ENCODE data around the gene RIMS1. TPM values are rescaled to one million over a fixed set of nuclear protein-coding genes. Genes with fewer than 3 reads are reported as not detected.

RIMS1 gene
- total RNA-seq, 1 experiment from 2014 or later: not detected

DNA sequence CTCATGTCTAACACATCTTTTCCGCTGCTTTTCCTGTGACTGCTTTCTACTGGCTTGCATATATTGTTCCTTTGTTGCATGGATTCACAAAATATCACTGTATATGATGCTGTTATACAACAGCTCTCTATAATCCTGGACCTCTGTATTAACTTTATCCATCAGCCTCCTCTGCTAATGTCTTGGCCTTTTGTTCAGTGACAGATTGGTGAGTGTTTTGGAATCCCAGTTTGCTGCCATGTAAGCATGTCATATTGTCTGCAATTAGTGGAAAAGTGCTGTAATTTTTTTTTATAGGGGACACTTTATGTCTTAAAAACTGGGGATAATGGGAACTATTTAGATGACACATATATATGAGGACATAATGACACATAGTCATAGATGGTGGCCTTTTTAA is 3.0 kb downstream of the RIMS1 start:
- Histone ChIP-seq H3K9me3 (ENCODE audit: low read length) (no peaks in the 10 kb centered on the region), H4K20me1 (ENCODE audit: insufficient read depth, low read depth, low read length) (no peaks in the 10 kb centered on the region), H3K4me2 (ENCODE audit: low read depth, low read length, poor library complexity, severe bottlenecking) (no peak overlapping the region), H3K9me2 (replicated peaks; ENCODE audit: insufficient read depth, low read length) (no peaks in the 10 kb centered on the region), H3K27me3 (ENCODE audit: low read length) (no peaks in the 10 kb centered on the region), H3K36me3 (ENCODE audit: insufficient read depth, low read length) (no peaks in the 10 kb centered on the region), H3K27ac (ENCODE audit: low read length) (no peak overlapping the region), H3K79me2 (ENCODE audit: low read length) (no peaks in the 10 kb centered on the region), H2AFZ (ENCODE audit: low read length) (no peak overlapping the region), H3K4me3 (ENCODE audit: low read length) (no peak overlapping the region), H3K4me1 (ENCODE audit: low read length) (no peaks in the 10 kb centered on the region), H3K9ac (ENCODE audit: low read length) (no peak overlapping the region)
- no peak for DNase-seq

- Histone ChIP-seq H3K4me1 (ENCODE audit: low read length) (no peaks in the 10 kb centered on the region), H3K9me3 (ENCODE audit: low read length) (no peaks in the 10 kb centered on the region), H3K9me2 (replicated peaks; ENCODE audit: insufficient read depth, low read length) (no peaks in the 10 kb centered on the region), H3K9ac (ENCODE audit: low read length) (no peak overlapping the region), H3K27ac (ENCODE audit: low read length) (no peak overlapping the region), H3K4me3 (ENCODE audit: low read length) (no peak overlapping the region), H3K27me3 (ENCODE audit: low read length) (no peaks in the 10 kb centered on the region), H4K20me1 (ENCODE audit: insufficient read depth, low read depth, low read length) (no peaks in the 10 kb centered on the region), H3K4me2 (ENCODE audit: low read depth, low read length, poor library complexity, severe bottlenecking) (no peak overlapping the region), H3K79me2 (ENCODE audit: low read length) (no peaks in the 10 kb centered on the region), H3K36me3 (ENCODE audit: insufficient read depth, low read length) (no peaks in the 10 kb centered on the region), H2AFZ (ENCODE audit: low read length) (no peak overlapping the region)
- DNase-seq: no peak
Measured at GRCh38 chr6:71892641-71893040, 6.3 kb downstream of the RIMS1 start.

- H2AFZ ChIP-seq (ENCODE audit: low read length): no peak overlapping the region
- no peaks in the 10 kb centered on the region for H3K36me3 ChIP-seq (ENCODE audit: insufficient read depth, low read length)
- H3K9me2 ChIP-seq (replicated peaks; ENCODE audit: insufficient read depth, low read length): no peaks in the 10 kb centered on the region
- no peak overlapping the region for H3K9ac ChIP-seq (ENCODE audit: low read length)
- H3K4me2 ChIP-seq (ENCODE audit: low read depth, low read length, poor library complexity, severe bottlenecking): no peak overlapping the region
- no peaks in the 10 kb centered on the region for H3K4me1 ChIP-seq (ENCODE audit: low read length)
- H3K27ac ChIP-seq (ENCODE audit: low read length): no peak overlapping the region
- H3K27me3 ChIP-seq (ENCODE audit: low read length): no peaks in the 10 kb centered on the region
- no peak overlapping the region for H3K4me3 ChIP-seq (ENCODE audit: low read length)
- no peaks in the 10 kb centered on the region for H4K20me1 ChIP-seq (ENCODE audit: insufficient read depth, low read depth, low read length)
- H3K9me3 ChIP-seq (ENCODE audit: low read length): no peaks in the 10 kb centered on the region
- no peak for DNase-seq
- no peaks in the 10 kb centered on the region for H3K79me2 ChIP-seq (ENCODE audit: low read length)
Measured at GRCh38 chr6:71900642-71901041, 14.3 kb downstream of the RIMS1 start.

- H3K79me2 ChIP-seq (ENCODE audit: low read length): no peaks in the 10 kb centered on the region
- H3K9me3 ChIP-seq (ENCODE audit: low read length): no peaks in the 10 kb centered on the region
- no peaks in the 10 kb centered on the region for H3K9me2 ChIP-seq (replicated peaks; ENCODE audit: insufficient read depth, low read length)
- H4K20me1 ChIP-seq (ENCODE audit: insufficient read depth, low read depth, low read length): no peaks in the 10 kb centered on the region
- H3K27ac ChIP-seq (ENCODE audit: low read length): no peak overlapping the region
- no peak overlapping the region for H3K9ac ChIP-seq (ENCODE audit: low read length)
- H3K36me3 ChIP-seq (ENCODE audit: insufficient read depth, low read length): no peaks in the 10 kb centered on the region
- H3K4me1 ChIP-seq (ENCODE audit: low read length): no peaks in the 10 kb centered on the region
- DNase-seq: no peak
- H3K27me3 ChIP-seq (ENCODE audit: low read length): no peaks in the 10 kb centered on the region
- H3K4me2 ChIP-seq (ENCODE audit: low read depth, low read length, poor library complexity, severe bottlenecking): no peak overlapping the region
- no peak overlapping the region for H3K4me3 ChIP-seq (ENCODE audit: low read length)
- H2AFZ ChIP-seq (ENCODE audit: low read length): no peak overlapping the region
Measured at GRCh38 chr6:71902261-71902660, 15.9 kb downstream of the RIMS1 start.

- no peaks in the 10 kb centered on the region for H3K27me3 ChIP-seq (ENCODE audit: low read length)
- H3K4me1 ChIP-seq (ENCODE audit: low read length): no peaks in the 10 kb centered on the region
- H3K36me3 ChIP-seq (ENCODE audit: insufficient read depth, low read length): no peaks in the 10 kb centered on the region
- H3K9ac ChIP-seq (ENCODE audit: low read length): no peak overlapping the region
- DNase-seq: no peak
- no peak overlapping the region for H3K4me3 ChIP-seq (ENCODE audit: low read length)
- H3K9me3 ChIP-seq (ENCODE audit: low read length): no peaks in the 10 kb centered on the region
- no peaks in the 10 kb centered on the region for H4K20me1 ChIP-seq (ENCODE audit: insufficient read depth, low read depth, low read length)
- H3K27ac ChIP-seq (ENCODE audit: low read length): no peak overlapping the region
- H3K9me2 ChIP-seq (replicated peaks; ENCODE audit: insufficient read depth, low read length): no peaks in the 10 kb centered on the region; the same call in 1 of the 2 replicates
- no peaks in the 10 kb centered on the region for H3K79me2 ChIP-seq (ENCODE audit: low read length)
- no peak overlapping the region for H2AFZ ChIP-seq (ENCODE audit: low read length)
- no peak overlapping the region for H3K4me2 ChIP-seq (ENCODE audit: low read depth, low read length, poor library complexity, severe bottlenecking)
Measured at GRCh38 chr6:71906813-71907212, 20.5 kb downstream of the RIMS1 start.

DNA sequence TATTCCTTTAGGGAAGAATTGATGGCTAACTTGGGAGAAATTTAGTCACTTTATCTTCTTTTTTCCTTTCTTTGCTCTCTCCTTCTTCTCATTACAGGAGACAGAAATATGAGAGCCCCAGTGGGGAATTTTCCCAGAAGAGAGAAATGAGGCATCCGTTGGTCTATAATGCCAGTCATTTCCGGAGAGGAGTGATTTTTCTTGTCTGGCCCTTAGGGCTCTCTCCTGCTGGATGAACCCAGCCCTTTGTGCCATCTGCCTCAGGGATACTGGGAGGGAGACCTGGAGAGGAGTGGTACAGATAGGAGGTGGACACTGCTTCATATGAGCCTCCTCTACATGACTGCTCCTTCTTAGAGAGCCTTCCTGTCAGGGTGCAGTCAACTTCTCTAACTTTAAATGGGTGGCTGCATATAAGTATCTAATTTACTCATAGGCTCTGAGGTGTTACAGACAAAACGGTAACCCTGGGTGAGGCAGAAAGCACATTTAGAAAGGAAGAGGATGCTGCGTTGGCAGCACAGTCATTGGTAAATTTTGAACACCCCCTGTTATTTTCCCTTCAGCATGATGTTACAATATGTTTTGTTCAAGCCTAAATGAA is 21.9 kb downstream of the RIMS1 start:
- H3K9me2 ChIP-seq (replicated peaks; ENCODE audit: insufficient read depth, low read length): no peaks in the 10 kb centered on the region; the same call in 1 of the 2 replicates
- no peak overlapping the region for H3K4me2 ChIP-seq (ENCODE audit: low read depth, low read length, poor library complexity, severe bottlenecking)
- H3K9ac ChIP-seq (ENCODE audit: low read length): no peak overlapping the region
- H3K9me3 ChIP-seq (ENCODE audit: low read length): no peaks in the 10 kb centered on the region
- H3K4me3 ChIP-seq (ENCODE audit: low read length): no peak overlapping the region
- H3K27ac ChIP-seq (ENCODE audit: low read length): no peak overlapping the region
- DNase-seq: no peak
- no peaks in the 10 kb centered on the region for H3K27me3 ChIP-seq (ENCODE audit: low read length)
- no peaks in the 10 kb centered on the region for H3K4me1 ChIP-seq (ENCODE audit: low read length)
- no peak overlapping the region for H2AFZ ChIP-seq (ENCODE audit: low read length)
- H4K20me1 ChIP-seq (ENCODE audit: insufficient read depth, low read depth, low read length): no peaks in the 10 kb centered on the region
- no peaks in the 10 kb centered on the region for H3K79me2 ChIP-seq (ENCODE audit: low read length)
- no peaks in the 10 kb centered on the region for H3K36me3 ChIP-seq (ENCODE audit: insufficient read depth, low read length)

GRCh38 chr6:71913444-71914234 is 27.3 kb downstream of the RIMS1 start:
- H3K27me3 ChIP-seq (ENCODE audit: low read length): no peaks in the 10 kb centered on the region
- H3K79me2 ChIP-seq (ENCODE audit: low read length): no peaks in the 10 kb centered on the region
- no peak overlapping the region for H2AFZ ChIP-seq (ENCODE audit: low read length)
- H3K4me3 ChIP-seq (ENCODE audit: low read length): no peak overlapping the region
- no peaks in the 10 kb centered on the region for H4K20me1 ChIP-seq (ENCODE audit: insufficient read depth, low read depth, low read length)
- H3K4me2 ChIP-seq (ENCODE audit: low read depth, low read length, poor library complexity, severe bottlenecking): no peak overlapping the region
- no peaks in the 10 kb centered on the region; the same call in 1 of the 2 replicates for H3K9me2 ChIP-seq (replicated peaks; ENCODE audit: insufficient read depth, low read length)
- no peak overlapping the region for H3K27ac ChIP-seq (ENCODE audit: low read length)
- no peak for DNase-seq
- H3K9ac ChIP-seq (ENCODE audit: low read length): no peak overlapping the region
- H3K4me1 ChIP-seq (ENCODE audit: low read length): no peaks in the 10 kb centered on the region
- no peaks in the 10 kb centered on the region for H3K36me3 ChIP-seq (ENCODE audit: insufficient read depth, low read length)
- H3K9me3 ChIP-seq (ENCODE audit: low read length): no peaks in the 10 kb centered on the region

DNA sequence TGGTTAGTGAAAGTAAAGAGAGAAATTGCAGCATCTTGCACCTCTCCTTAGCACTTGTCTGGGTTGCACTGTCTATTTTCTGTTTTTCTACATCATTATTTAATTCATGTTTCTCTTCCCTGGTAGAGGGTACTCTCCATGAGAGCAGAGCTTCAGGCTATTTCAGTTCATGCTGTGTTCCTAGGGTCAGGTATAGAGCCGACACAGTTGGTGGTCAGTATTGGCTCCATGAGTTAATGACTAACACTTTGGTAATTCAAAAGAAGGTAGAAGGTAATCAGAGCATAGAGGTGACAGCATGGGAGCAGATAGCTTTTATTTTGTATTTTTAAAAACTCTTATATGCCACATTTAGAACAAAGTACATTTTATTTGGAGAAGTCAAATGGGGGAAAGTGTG is 42.7 kb downstream of the RIMS1 start:
- DNase-seq: no peak
- H3K27me3 ChIP-seq (ENCODE audit: low read length): no peaks in the 10 kb centered on the region
- no peaks in the 10 kb centered on the region for H3K4me1 ChIP-seq (ENCODE audit: low read length)
- H3K9me3 ChIP-seq (ENCODE audit: low read length): no peaks in the 10 kb centered on the region
- no peaks in the 10 kb centered on the region for H3K79me2 ChIP-seq (ENCODE audit: low read length)
- no peak overlapping the region for H3K9ac ChIP-seq (ENCODE audit: low read length)
- H3K4me3 ChIP-seq (ENCODE audit: low read length): no peak overlapping the region
- no peak overlapping the region for H2AFZ ChIP-seq (ENCODE audit: low read length)
- no peak overlapping the region for H3K4me2 ChIP-seq (ENCODE audit: low read depth, low read length, poor library complexity, severe bottlenecking)
- no peak overlapping the region for H3K27ac ChIP-seq (ENCODE audit: low read length)
- H3K36me3 ChIP-seq (ENCODE audit: insufficient read depth, low read length): no peaks in the 10 kb centered on the region
- H4K20me1 ChIP-seq (ENCODE audit: insufficient read depth, low read depth, low read length): no peaks in the 10 kb centered on the region
- no peaks in the 10 kb centered on the region for H3K9me2 ChIP-seq (replicated peaks; ENCODE audit: insufficient read depth, low read length)
